ENCODE data around the gene ATP6V0A1.
"Not testable (repeated sequence)": the region's sequence is repeated elsewhere in the genome, so short reads cannot be mapped to it uniquely, and the experiment has no call there.

ATP6V0A1 gene

DNA sequence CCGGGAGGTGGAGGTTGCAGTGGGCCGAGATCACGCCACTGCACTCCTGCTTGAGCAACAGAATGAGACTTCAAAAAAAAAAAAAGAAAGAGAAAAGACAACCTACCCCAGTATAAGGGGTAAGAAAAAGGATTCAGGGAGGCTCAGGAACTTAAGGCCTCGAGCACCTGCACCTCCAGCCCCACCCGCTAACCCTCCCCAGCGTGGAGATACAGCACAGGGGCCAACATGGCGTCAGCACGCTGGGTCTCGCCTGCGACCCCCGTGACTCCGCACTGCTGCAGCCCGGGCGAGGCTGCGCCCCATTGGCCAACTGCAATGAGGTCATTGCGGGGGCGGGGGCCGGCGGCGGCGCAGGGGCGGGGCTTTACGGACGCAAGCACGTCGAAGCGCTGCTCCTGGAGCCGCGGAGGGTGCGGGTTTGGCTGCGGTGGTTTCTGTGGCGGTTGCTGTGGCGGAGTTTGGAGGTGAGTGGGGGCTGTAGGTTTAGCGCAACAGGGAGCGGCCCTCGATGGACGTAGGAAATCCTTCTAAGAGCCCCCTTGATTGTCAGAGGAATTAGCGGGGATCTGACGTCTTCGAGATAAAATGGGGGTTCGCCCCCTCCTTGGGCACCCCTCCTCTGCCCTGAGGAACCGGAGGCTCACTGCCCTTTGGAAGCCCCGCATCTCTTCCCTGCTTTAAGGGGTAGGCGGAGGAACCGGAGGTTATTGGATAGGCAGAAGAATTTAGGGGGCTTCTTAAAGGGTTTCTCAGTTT, at the start of gene ATP6V0A1:
TSS of gene ATP6V0A1 (plus strand) at position 382 of the 759 bp plus-strand sequence. CDS start 2,017 bp downstream, outside the sequence.
- DNase-seq, result no peak

DNA sequence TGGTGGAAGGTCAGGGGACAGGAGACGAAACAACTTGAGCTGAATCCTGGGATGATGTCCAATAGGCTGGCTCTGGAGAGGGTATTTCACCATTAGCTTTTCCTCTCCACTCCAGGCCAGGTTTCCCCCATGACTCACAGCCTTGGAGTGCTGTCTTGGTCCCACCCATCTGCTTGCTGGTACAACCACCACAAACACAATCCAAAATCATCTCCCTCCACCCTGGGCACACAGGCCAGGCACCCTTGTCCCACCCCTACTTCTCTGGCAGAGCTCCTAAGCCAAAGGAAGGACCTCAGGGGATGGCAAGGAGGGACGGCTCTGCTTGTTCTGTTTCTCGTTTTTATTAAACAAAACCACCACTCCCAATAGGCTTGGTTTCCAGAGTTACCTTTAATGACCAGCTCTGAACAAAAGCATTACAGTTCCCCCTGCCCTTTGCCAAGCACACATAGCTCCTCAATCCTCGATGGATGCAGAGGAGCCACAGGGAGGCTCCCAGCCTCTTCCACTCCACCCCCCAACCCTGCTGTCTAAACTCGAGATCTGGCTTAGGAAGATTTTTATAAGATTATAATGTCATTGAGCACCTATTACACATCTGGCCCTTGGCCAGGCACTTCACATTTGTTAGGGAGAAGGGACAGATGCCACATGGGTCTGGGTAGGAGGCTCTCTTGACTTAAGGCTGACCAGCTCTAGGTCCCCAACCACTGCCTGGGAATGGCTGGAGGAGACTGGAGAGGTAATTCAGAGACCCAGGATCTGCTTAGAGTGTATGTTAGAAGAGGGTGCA, 49.0 kb upstream of the ATP6V0A1 start:
- DNase-seq, result no peak

DNA sequence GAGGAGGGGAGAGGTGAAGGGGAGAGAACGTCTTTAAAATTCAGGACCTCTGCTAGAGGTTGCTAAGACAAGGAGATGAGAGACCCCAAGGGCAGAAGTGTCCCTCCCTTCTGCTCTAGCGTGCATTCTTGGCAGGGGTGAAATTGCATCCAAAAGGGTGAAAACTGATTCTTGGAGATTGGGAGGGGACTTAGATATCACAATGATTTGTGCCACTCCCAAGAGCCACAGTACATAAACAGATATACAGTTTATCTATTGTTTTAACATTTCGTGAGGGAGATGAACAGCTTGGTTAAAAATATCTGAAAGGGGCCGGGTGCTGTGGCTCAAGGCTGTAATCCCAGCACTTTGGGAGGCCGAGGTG, 48.4 kb upstream of the ATP6V0A1 start:
- DNase-seq, result no peak

DNA sequence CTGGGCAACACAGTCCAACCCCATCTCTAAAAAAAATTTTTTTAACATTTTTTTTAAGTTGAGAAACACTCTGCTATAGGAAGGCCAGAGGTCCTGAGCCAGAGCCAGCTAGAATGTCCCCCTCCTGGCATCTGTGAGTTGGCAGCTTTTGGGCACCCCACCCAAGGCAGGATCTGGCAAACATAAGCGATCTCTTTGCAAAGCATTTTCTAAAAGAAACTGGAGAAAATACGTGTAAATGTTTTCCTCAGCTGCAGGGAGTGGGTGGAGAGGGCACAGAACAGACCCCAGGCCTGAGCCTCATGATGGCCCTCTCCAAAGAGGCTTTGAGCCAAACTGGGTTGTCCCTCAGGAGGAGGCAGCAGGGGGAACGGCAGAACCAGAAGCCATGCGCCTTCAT, 47.3 kb upstream of the ATP6V0A1 start:
- DNase-seq, result no peak

DNA sequence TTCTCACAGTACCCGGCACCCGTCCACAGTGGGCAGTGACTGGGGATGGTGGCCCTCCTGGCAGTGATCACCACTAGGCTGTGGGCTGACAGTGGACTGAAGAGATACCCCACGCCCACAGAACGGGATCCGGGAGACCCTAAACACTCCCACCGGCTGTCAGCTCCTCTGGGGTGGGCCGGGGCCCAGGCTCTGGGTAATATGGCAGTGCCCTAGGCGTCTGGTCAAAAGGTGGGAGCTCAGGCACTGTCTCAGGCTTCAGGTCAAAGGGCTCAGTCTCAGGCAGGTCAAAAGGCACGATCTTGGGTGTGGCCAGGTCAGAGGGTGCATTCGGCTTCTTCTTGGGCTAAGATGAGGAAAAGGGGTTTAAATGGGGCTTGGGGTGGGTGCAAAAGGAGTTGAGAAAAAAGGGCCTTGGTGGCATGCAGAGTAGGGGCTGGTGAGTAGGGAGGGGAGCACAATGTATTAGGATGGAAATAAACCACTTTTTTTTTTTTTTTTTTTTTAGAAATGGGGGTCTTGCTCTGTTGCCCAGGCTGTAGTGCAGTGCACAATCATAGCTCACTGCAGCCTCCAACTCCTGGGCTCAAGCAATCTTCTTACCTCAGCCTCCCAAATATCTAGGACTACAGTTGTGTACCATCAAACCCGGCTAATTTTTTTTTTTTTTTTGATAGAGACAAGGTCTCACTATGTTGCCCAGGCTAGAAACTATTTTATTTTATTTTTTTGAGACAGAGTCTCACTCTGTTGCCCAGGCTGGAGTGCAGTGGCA, 46.6 kb upstream of the ATP6V0A1 start:
- DNase-seq, result no peak

DNA sequence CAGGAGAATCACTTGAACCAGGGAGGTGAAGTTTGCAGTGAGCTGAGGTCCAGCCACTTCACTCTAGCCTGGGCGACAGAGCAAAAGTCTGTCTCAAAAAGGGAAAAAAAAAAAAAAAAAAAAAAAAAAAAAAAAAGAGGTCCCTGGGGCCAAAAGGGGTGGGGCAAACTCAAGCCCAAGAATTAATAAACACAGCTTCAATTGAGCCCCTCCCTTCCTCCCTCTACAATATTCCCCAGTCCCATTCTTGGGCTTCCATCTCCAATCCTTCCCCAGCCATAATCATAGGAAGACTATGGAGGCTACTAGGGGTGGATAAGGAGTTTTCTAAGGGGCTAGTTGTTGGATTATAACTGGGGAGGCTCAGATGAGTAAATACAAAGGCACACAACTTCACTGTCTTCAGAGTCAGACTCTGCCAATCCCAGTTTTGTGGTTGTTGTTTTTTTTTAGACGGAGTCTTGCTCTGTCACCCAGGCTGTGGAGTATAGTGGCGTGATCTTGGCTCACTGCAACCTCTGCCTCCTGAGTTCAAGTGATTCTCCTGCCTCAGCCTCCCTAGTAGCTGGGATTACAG, 45.1 kb upstream of the ATP6V0A1 start:
- no peak for DNase-seq

DNA sequence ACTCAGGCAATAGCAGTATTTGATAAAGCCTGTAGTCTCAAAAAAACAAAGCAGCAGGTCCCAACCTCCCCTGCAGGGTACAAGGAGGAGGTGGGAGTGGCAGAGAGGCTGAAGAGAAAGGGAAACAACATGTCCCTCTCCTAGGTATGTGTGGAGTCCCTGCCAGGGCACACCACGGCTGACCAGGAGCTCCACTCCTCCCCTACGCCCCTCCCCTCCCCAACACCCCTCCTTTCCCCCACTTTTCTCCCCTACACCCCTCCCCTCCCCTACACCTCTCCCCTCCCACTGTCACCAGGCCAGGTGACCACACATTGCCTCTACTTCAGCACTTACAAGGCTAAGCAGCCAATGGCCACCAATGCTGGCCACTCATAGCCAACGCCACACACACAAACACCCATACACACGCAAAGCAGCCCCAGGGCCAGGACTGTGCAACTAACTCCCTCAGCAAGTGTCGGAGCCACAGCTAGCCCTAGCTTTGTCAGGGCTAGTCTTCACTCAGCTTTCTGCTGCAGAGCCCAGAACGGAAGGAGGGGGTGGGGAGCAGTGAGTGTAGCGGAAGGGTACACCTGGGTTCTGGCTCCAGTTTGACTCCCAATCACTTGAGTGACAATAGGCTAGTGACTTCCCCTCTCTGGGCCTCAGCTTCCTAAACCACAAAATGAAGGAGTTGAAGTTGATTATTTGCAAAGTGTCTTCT, 43.8 kb upstream of the ATP6V0A1 start:
- DNase-seq, result no peak

DNA sequence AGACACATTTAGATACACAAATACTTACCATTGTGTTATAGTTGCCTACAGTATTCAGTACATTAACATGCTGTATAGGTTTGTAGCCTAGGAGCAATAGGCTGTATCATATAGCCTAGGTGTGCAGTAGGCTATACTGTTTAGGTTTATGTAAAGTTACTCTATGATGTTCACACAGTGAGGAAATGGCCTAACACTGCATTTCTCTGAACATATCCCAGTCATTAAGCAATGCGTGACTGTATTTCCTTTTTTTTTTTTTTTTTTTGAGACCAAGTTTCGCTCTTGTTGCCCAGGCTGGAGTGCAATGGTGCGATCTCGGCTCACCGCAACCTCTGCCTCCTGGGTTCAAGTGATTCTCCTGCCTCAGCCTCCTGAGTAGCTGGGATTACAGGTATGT, 40.7 kb upstream of the ATP6V0A1 start:
- not testable (repeated sequence) for DNase-seq

DNA sequence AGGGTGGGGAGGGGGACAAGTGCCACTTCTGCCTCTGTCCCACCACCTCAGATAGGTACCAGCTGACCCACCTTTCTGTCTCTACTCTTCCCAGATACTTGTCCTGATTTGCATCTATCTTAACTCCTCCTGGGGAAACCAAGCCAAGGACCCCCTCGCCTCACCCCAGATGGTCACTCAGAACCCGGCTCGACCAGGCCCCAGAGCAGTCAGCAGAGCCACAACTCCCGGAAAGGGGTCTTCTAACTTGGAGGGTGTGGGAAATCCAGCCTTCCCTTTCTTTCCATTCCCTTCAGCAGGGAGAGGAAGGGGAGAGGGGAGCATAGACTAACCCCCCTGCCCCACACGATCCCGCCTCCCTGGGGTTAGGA, 37.6 kb upstream of the ATP6V0A1 start:
- DNase-seq, result no peak

DNA sequence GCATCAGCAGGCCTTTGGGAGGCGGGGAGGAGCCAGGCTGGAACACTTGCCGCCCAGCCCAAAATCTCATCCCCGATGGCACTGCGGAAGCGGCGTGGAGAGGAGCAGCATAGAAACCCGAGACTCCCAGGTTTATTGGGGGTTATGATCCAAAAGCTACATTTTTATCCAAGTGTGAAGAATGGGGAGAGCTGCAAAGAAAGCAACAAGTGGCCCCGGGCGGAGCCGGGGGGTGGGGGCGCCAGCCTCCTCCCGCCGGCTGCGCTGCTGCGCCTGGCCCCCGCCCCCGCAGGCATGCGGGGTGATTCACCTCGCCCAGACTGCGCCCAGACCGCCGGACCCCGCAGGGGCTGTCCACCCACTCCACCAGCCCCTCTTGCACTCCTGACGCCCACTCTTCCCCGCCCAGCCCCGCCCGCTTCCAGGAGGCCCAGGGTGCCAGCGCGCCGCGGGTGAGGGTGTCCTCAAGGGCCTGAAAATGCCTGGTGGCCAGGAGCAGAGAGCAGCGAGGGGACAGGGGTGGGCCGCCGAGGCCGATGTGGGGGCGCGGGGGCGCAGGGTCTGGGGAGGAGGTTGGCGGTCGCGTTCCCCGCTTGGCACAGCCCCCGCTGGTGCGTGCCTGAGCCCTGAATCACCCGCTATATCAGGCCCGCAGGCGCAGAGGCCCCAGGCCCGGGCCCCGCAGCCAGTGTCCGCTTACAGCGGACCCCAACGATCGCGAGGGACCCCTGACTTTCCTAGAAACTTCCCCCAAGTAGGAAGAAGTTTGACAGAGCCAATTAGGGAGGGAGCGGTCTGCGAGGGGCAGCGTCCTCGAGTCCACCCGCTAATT, 37.0 kb upstream of the ATP6V0A1 start:
- no peak for DNase-seq

DNA sequence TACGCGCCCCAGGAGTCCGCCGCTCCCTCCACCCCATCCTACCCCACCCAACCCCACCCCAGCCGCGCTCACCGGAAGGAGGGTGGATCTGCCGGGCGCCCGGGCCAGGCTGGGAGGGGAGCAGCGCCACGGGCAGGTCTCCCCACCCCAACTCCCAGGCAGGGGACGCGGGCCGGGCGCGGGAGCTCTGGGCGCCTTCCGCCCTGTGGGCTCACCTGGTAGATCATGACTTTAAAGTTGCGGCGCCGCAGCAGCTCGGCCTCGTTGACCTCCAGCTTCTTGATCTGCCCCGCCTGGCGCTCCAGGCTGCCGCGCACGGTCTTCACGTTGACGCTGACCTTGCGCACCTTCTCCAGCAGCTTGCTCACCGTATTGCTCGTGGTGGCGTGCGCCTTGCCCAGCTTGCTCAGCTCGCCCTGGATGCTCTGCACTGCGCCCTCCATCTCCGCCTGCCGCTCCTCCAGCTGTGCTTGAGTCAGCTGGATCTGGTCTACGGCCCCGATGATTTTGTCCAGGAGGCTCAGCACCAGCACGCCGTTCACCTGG, 36.2 kb upstream of the ATP6V0A1 start:
- DNase-seq, result no peak

DNA sequence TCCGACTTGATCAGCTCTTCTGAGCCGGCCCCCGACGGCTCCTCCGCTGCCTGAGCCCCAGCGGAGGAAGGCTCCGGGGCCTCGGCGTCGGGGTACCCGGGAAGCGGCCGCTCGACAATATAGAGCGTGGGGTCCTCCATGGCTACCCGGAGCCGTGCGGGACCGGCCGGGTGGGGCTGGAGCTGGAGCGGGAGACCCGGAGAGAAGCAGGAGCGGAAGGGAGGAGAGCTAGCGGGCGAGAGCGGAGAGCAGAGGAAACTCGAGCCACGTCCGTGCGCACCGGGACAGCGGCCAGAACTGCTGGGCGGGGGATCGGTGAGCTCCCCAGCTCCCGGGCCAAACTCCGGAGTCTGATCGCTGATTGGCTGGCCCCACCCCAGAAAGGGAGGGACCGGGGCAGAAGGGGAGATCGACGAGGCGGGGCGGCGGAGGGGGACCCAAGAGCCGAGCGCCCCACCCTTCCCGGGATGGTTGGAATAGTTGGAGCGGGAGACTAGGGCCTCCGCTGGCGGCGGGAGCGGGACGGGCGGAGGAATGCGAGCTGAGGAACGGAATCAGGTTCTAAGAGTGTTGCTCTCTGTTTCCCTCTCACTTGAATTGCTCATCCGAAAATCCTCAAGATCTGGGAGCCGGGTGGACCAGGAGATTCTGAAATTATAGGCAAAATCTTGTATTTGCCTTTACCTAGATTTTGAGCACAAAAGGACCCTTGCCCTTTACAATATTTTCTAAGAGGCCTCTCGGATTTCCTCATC, 35.5 kb upstream of the ATP6V0A1 start, which contains the start of gene CAVIN1:
TSS of gene CAVIN1 (minus strand) at position 299 of the 755 bp plus-strand sequence. CDS start at position 140, 159 bp downstream.
- no peak for DNase-seq

DNA sequence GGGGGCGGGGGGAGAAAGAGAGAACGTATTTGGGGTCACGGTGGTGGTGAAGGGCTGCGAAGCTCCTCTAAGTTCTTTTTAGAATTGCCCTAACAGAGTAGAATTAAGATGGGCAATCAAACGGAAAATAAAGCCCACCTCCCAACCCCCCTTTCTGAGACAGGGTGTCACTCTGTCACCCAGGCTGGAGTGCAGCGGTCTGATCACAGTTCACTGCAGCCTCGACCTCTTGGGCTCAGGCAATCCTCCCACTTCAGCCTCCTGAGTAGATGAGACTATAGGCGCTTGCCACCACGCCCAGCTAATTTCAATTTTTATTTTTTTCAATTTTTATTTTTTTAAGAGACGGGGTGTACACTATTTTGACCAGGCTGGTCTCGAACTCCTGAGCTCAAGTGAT, 34.9 kb upstream of the ATP6V0A1 start:
- DNase-seq, result no peak

DNA sequence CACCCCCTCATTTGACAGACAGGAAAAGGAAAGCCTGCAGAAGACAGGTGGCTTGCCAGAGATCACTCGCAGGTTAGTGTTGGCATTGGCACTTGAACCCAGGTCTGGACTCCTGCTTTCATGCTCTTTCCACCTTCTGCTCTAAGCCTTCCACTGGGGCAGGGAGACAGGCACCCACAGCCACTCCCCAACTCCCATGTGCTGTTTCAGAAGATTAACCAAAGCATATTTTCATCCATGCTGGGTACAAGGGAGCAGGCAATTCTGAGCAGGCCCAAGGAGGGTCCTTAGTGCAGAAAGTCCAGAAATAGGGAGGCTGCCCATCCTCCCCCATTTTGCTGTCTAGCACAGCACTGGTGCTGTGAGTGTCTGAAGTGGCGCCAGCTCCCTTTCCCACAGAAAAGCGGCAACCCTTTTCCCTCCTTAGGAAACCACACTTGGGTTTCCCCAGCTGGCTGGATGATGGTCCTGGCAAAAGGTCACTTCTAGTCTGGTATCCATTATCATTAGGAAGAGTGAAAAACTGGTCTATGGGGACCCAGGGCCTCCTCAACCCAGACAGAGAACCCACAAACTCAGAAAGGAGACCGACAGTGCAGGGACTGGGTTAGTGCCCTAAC, 33.6 kb upstream of the ATP6V0A1 start:
- DNase-seq, result no peak

DNA sequence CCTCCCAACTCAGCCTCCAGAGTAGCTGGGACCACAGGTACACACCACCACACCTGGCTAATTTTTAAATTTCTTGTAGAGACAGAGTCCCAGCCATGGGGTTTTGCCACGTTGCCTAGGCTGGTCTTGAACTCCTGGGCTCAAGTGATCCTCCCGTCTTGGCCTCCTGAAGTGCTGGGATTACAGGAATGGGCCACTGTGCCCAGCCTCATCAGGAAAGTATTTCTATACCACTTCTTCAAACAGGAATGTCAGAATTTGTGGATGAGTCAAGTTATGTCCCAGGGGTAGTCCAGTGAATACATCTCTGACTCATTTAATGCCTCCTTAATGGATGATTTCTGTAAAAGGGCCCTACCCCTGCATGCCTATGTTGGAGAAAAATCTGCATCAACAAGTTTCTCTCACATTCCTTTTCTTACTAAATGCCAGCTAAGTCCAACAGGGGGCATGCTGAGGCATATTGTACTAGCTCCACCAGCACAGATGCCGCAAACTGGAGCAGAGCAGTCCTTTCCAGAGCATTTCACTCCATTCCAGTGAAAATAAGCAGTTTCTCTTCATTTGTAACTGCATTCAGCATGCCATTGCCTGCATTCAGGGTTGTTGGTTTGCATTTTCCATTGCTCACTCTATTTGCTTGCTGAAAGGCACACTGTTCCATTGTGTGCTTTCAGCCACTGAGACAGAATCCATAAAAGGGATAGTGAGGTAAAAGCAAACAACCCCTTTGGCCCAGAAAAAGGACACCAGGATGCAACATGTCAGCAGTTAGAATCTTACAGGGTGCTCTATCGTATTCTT, 30.3 kb upstream of the ATP6V0A1 start:
- DNase-seq, result no peak

DNA sequence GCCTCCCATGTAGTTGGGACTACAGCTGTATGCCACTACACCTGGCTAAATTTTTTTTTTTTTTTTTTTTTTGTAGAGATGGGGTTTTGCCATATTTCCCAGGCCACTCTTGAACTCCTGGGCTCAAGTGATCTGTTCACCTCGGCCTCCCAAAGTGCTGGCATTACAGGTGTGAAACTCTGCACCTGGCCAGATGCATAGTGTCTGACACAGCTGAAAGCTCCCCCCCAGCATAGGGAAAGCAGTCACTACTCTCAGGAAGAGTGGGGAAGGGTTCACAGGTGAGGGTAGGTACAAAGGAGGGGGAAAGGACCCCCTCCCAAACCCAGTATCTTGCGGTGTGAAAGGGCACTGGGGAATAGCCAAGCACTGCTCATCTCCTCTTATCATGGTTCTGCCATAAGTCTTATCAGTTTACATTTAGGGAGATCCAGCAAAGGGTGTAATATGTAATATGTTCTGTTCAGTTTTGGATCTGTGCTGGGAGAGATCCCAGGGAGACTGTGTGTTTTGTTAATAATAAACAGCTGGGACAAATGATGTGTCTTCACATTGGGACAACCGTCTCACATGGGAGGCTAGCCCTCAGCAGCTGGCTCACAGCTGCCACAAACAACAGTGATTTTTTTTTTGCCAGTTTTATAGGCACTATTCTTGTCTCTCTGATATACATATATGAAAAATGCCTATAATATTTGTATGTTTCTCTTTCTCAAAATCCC, 28.8 kb upstream of the ATP6V0A1 start:
- DNase-seq, result no peak

DNA sequence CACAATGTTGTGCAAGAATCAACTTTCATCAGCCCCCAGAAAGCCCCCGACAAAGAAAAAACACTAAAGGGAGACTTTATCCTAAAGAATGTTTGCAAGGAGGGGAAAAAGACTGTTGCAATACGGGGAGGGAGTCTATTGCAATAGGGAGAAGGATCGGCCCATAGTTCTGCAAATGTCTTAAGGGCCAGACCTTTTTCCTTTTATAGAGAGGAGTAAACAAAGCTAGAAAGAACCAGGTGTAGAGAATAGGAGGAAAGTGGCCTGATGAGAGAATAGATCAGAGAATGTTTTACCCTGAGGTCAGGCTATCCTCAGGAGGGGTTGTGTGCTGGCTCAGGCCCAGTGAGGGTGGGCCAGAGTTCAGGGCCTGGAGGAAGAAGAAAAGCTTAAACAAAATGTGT, 26.9 kb upstream of the ATP6V0A1 start:
- no peak for DNase-seq

DNA sequence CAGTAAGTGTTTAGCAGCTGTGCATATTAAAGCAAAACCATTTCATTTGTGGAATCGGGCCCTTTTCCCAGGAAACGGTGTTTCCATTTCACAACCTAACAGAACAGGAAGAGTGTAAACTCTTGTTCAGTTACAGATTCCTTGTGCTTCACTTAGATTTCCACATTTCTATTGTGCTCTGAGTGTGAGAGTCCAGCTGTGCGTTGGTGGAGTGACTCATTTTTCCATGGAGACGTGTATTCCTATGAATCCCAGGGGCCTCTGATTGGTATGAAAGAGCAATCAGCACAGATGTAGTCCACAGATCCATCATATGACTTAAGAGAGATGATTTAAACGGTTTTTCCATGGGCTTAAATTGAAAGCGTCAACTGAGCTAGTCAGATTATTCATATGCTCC, 22.3 kb upstream of the ATP6V0A1 start:
- no peak for DNase-seq
